Measurements from ENCODE around the gene ANK2. TPM values are rescaled to one million over a fixed set of nuclear protein-coding genes. Genes with fewer than 3 reads are reported as not detected.
A peak's percentile ranks its signal among the peaks of the same experiment; 100 is the strongest.

Gene ANK2
- total and polyA plus RNA-seq, 12 donors: 21.9 to 373 (median 298) TPM

DNA sequence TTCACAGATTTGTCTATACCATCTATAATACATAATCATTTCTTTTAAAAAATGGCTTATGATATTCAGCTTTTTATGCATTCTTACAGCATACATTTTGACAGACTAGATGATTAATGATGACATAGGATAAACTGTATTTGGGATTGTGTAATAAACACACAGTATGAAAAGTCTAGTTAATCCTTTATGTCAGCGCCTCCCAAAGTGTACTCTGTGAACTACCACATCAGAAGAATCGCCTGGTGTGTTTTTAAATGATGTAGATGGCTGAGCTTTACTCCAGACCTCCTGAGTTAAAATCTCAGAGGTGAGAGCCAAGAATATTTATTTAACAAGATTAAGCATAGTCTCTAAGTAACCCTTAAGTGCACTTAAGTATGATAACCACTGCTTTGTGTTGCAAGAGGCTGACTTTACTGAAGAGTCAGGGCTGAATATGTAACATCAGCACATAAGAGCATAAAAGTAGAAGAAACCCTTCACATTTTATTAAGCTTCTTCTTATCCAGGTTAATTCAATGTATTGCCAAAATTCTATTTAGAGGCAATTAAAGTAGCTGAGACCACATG is 104.2 kb downstream of the ANK2 start:
- DNase-seq (no peak), ATAC-seq (no peak)
- WGBS, 2 donors: 64 to 77% methylated on average over 2 of the region's 2 CpGs
- H3K36me3 ChIP-seq: no peaks in the 10 kb centered on the region
- TF ChIP-seq, protein P1, sequence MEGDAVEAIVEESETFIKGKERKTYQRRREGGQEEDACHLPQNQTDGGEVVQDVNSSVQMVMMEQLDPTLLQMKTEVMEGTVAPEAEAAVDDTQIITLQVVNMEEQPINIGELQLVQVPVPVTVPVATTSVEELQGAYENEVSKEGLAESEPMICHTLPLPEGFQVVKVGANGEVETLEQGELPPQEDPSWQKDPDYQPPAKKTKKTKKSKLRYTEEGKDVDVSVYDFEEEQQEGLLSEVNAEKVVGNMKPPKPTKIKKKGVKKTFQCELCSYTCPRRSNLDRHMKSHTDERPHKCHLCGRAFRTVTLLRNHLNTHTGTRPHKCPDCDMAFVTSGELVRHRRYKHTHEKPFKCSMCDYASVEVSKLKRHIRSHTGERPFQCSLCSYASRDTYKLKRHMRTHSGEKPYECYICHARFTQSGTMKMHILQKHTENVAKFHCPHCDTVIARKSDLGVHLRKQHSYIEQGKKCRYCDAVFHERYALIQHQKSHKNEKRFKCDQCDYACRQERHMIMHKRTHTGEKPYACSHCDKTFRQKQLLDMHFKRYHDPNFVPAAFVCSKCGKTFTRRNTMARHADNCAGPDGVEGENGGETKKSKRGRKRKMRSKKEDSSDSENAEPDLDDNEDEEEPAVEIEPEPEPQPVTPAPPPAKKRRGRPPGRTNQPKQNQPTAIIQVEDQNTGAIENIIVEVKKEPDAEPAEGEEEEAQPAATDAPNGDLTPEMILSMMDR (IDR thresholded peaks at IDR 0.05): no peak
- H3K4me1 ChIP-seq: peaks cover 0 to 19% (median 9%) of the 10 kb centered on the region in 9 donors
- no peaks in the 10 kb centered on the region for H3K9me3 ChIP-seq
- intact Hi-C loops (cut with DNase I): no loop called here
- no peak overlapping the region for H3K4me3 ChIP-seq
- H3K27ac ChIP-seq: peak overlapping the region in 1 of 10 donors; percentile 1
- H3K27me3 ChIP-seq: no peaks in the 10 kb centered on the region

GRCh38 chr4:113154281-113154680 is 104.8 kb downstream of the ANK2 start:
- DNase-seq (no peak), ATAC-seq (peak in 3 of 8 donors; percentile 25 to 69 (median 62))
- no peak overlapping the region for H3K4me3 ChIP-seq
- no peaks in the 10 kb centered on the region for H3K36me3 ChIP-seq
- H3K27ac ChIP-seq: peak overlapping the region in 1 of 10 donors; percentile 1
- no peaks in the 10 kb centered on the region for H3K9me3 ChIP-seq
- TF ChIP-seq, protein P1 (IDR thresholded peaks at IDR 0.05): no peak
- H3K4me1 ChIP-seq: peaks cover 0 to 19% (median 8%) of the 10 kb centered on the region in 9 donors
- intact Hi-C loops (cut with DNase I): no loop called here
- no peaks in the 10 kb centered on the region for H3K27me3 ChIP-seq
- 44 to 60% methylated on average over 1 of the region's 1 CpG for WGBS, 2 donors

DNA sequence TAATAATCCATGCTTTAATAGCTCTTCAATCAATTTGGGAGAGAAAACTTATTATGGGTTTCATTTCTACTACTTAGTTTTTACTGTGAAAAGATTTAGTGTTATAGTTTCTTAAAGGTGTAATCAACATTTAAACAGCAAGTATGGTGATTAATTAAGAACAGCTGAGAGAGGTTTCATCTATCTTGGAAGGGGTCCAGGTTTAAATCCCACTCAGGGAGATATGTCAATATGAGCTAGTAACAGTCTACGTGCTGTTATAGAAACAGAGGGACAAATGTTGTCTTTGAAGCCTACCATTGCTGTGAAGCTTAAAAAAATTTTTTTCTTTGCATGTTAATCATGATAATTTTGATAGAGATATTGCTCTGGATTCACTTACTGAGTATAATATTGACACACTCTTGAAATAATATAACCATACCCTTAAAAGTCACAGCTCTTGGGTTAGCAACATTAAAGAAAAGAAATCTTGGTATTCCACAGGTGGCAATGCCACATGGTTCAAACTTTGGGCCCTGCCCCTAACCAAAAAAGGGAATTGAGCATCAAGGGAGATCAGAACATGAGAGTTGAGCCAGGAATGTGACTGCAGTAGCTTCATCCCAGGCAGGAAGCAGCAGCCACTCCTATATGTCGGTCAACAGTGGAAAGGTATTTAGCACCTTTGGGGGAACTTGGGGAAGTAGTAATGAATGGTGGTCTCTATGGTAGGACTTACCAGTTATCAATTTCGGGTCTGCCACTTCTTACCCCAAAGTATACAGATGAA is 107.8 kb downstream of the ANK2 start:
- intact Hi-C loops (cut with DNase I): no loop called here
- Histone ChIP-seq H3K27me3 (no peaks in the 10 kb centered on the region), H3K9me3 (no peaks in the 10 kb centered on the region), H3K27ac (no peak overlapping the region), H3K36me3 (no peaks in the 10 kb centered on the region), H3K4me1 (peaks cover 0 to 33% (median 10%) of the 10 kb centered on the region in 9 donors), H3K4me3 (no peak overlapping the region)
- DNase-seq (no peak), ATAC-seq (no peak)
- TF ChIP-seq, protein P1 (IDR thresholded peaks at IDR 0.05): no peak
- WGBS, 2 donors: 24 to 44% methylated on average over 3 of the region's 3 CpGs

- intact Hi-C loops (cut with DNase I): no loop called here
- WGBS, 2 donors: 79 to 80% methylated on average over 3 of the region's 3 CpGs
- H3K9me3 ChIP-seq: no peaks in the 10 kb centered on the region
- H3K36me3 ChIP-seq: no peaks in the 10 kb centered on the region
- TF ChIP-seq, protein P1 (IDR thresholded peaks at IDR 0.05): no peak
- H3K27ac ChIP-seq: no peak overlapping the region
- no peaks in the 10 kb centered on the region for H3K27me3 ChIP-seq
- peaks cover 0 to 23% (median 6%) of the 10 kb centered on the region in 9 donors for H3K4me1 ChIP-seq
- no peak for DNase-seq
- H3K4me3 ChIP-seq: no peak overlapping the region
- ATAC-seq: no peak
Measured at GRCh38 chr4:113159942-113160545, 110.6 kb downstream of the ANK2 start.

Data from heart right ventricle (tissue), 16 donors.